HepG2 (cell line): Measurements from ENCODE around the gene SNX21. TPM values are rescaled to one million over a fixed set of nuclear protein-coding genes. Genes with fewer than 3 reads are reported as not detected.
A peak's percentile ranks its signal among the peaks of the same experiment; 100 is the strongest.

Experiments used
- ARID3A ChIP-seq: IDR thresholded peaks from 2 replicates; pipeline ENCODE4 v1.6.1; 2012; ENCODE audit warnings: low read depth, low read length, improper control_type of control experiment
- ATF1 ChIP-seq: IDR thresholded peaks from 2 replicates; pipeline ENCODE4 v1.6.1; 2016; ENCODE audit warnings: mild to moderate bottlenecking, control low read depth
- HMG20A ChIP-seq: IDR thresholded peaks from 2 replicates; pipeline ENCODE4 v1.6.1; 2016; ENCODE audit warnings: borderline replicate concordance
- JDP2 ChIP-seq: sonication (generic); formaldehyde crosslinking; IDR thresholded peaks from 2 replicates; pipeline ENCODE4 v1.8.1; 2022; ENCODE audit warnings: missing genetic modification reagents, borderline replicate concordance
- PCBP1 ChIP-seq: fragments of 200-400 bp; formaldehyde crosslinking; IDR thresholded peaks from 2 replicates; pipeline ENCODE4 v1.6.1; 2017; ENCODE audit warnings: mild to moderate bottlenecking, low read depth, low read length, borderline replicate concordance
- RERE ChIP-seq: IDR thresholded peaks from 2 replicates; pipeline ENCODE4 v1.6.1; 2016; ENCODE audit warnings: low read depth, missing genetic modification reagents, missing compliant biosample characterization
- TEF ChIP-seq: sonication (generic); formaldehyde crosslinking; IDR thresholded peaks from 2 replicates; pipeline ENCODE4 v1.5.0; 2020; ENCODE audit warnings: missing genetic modification reagents
- ZBTB1 ChIP-seq: sonication (generic); formaldehyde crosslinking; IDR thresholded peaks from 2 replicates; pipeline ENCODE4 v1.4.0; 2020; ENCODE audit warnings: missing genetic modification reagents, borderline replicate concordance
- ZNF3 ChIP-seq: IDR thresholded peaks from 2 replicates; pipeline ENCODE4 v1.7.0; 2017; ENCODE audit warnings: inconsistent platforms
- ZNF318 ChIP-seq: sonication (generic); formaldehyde crosslinking; IDR thresholded peaks from 2 replicates; pipeline ENCODE4 v1.4.0; 2020; ENCODE audit warnings: mild to moderate bottlenecking, missing genetic modification reagents
- ZNF451 ChIP-seq: sonication (generic); formaldehyde crosslinking; IDR thresholded peaks from 2 replicates; pipeline ENCODE4 v1.5.0; 2020; ENCODE audit warnings: mild to moderate bottlenecking, missing genetic modification reagents
- ZNF577 ChIP-seq: sonication (generic); formaldehyde crosslinking; IDR thresholded peaks from 2 replicates; pipeline ENCODE4 v1.4.0; 2020; ENCODE audit warnings: mild to moderate bottlenecking, low read depth, missing genetic modification reagents, borderline replicate concordance
- polyA plus RNA-seq, 8 experiments: library from polyadenylated mRNA; depleted of rRNA in 3 of 8; stranded (reverse) in 7 of 8; unstranded in 1 of 8; fragments of >200 nt; fragmentation: Illumina TruSeq in 4 of 8; extraction: Trizol in 4 of 8; gene quantifications; 2 replicates each; pipeline versions ENCODE4 v1.2.1 to v1.2.3, GENCODE V29; 2011 to 2016; ENCODE audit warnings: low read depth in 4 of 8, missing spikeins in 1 of 8, mixed read lengths in 1 of 8; ENCODE audit not compliant: insufficient read depth in 1 of 8
- total RNA-seq, 5 experiments: library from RNA; depleted of rRNA; stranded (reverse); fragments of >200 nt; fragmentation: Illumina TruSeq; extraction: Trizol; gene quantifications; 2 replicates each; pipeline ENCODE4 v1.2.3, GENCODE V29; 2016; ENCODE audit warnings: low read depth in 1 of 5

Gene SNX21
- total and polyA plus RNA-seq, 2 of the 13 experiments (the other 11 are each of a cell fraction or from before 2014, with no cell fraction given): 7.7 to 12.8 TPM

- TF ChIP-seq ARID3A: no peak
- no peak for TF ChIP-seq JDP2 (CRISPR knock-in tag)
- TF ChIP-seq ZNF318: peak; percentile 93
- no peak; the same call in 1 of the 2 replicates for TF ChIP-seq ZNF451 (CRISPR knock-in tag)
- no peak for TF ChIP-seq PCBP1
- peak; percentile 30; the same call in 1 of the 2 replicates for TF ChIP-seq HMG20A (CRISPR knock-in tag)
- peak; percentile 93; the same call in 1 of the 2 replicates for TF ChIP-seq TEF (CRISPR knock-in tag)
- no peak for TF ChIP-seq ZBTB1 (CRISPR knock-in tag)
- TF ChIP-seq ZNF3: peak; percentile 62; the same call in 1 of the 2 replicates
- TF ChIP-seq RERE: no peak
- no peak; the same call in 1 of the 2 replicates for TF ChIP-seq ZNF577
- no peak; the same call in 1 of the 2 replicates for TF ChIP-seq ATF1 (CRISPR knock-in tag)
Measured at GRCh38 chr20:45833030-45833882, at the start of gene SNX21 (continued).
